ENCODE data around the gene WASHC2A. TPM values are rescaled to one million over a fixed set of nuclear protein-coding genes. Genes with fewer than 3 reads are reported as not detected.
"Not testable (repeated sequence)": the region's sequence is repeated elsewhere in the genome, so short reads cannot be mapped to it uniquely, and the experiment has no call there.

The WASHC2A gene
- total and polyA plus RNA-seq, 4 donors, result 16.2 to 58.3 (median 34.9) TPM

- not testable (repeated sequence) for H3K9me3 ChIP-seq (ENCODE audit: control insufficient read depth in 4 of 4, insufficient read depth in 3 of 4, low read length in 3 of 4); H3K27ac ChIP-seq (ENCODE audit: low read depth in 1 of 2, low read length in 1 of 2); ATAC-seq (ENCODE audit: insufficient read depth, low FRiP score); H3K27me3 ChIP-seq (ENCODE audit: control insufficient read depth in 3 of 3, insufficient read depth in 3 of 3, low read length in 2 of 3); H3K4me1 ChIP-seq (ENCODE audit: control insufficient read depth in 5 of 5, insufficient read depth in 5 of 5, low read length in 5 of 5); H3K36me3 ChIP-seq (ENCODE audit: control insufficient read depth in 4 of 4, insufficient read depth in 4 of 4, low read length in 4 of 4); H3K9ac ChIP-seq (ENCODE audit: insufficient read depth in 1 of 2, low read length in 2 of 2); H3K4me3 ChIP-seq
- peak; percentile 9 to 19 (median 14) for DNase-seq
- WGBS, 2 donors, result 43 to 46% methylated on average over 8 to 10 of the region's 10 CpGs
Measured at GRCh38 chr10:50143512-50144174, 75.9 kb downstream of the WASHC2A start.

- not testable (repeated sequence) for ATAC-seq (ENCODE audit: insufficient read depth, low FRiP score); H3K36me3 ChIP-seq (ENCODE audit: control insufficient read depth in 4 of 4, insufficient read depth in 4 of 4, low read length in 4 of 4); H3K9ac ChIP-seq (ENCODE audit: insufficient read depth in 1 of 2, low read length in 2 of 2); H3K4me3 ChIP-seq; DNase-seq; H3K27ac ChIP-seq (ENCODE audit: low read depth in 1 of 2, low read length in 1 of 2); H3K9me3 ChIP-seq (ENCODE audit: control insufficient read depth in 4 of 4, insufficient read depth in 3 of 4, low read length in 3 of 4); H3K4me1 ChIP-seq (ENCODE audit: control insufficient read depth in 5 of 5, insufficient read depth in 5 of 5, low read length in 5 of 5); H3K27me3 ChIP-seq (ENCODE audit: control insufficient read depth in 3 of 3, insufficient read depth in 3 of 3, low read length in 2 of 3)
- 0% methylated on average over 1 of the region's 1 CpG for WGBS, 2 donors
Measured at GRCh38 chr10:50145575-50145974, 77.8 kb downstream of the WASHC2A start.

- H3K4me1 ChIP-seq (ENCODE audit: control insufficient read depth in 5 of 5, insufficient read depth in 5 of 5, low read length in 5 of 5), result peaks cover 0 to 2% (median 0%) of the 10 kb centered on the region in 5 donors
- no peaks in the 10 kb centered on the region for H3K36me3 ChIP-seq (ENCODE audit: control insufficient read depth in 4 of 4, insufficient read depth in 4 of 4, low read length in 4 of 4)
- no peak overlapping the region for H3K9ac ChIP-seq (ENCODE audit: insufficient read depth in 1 of 2, low read length in 2 of 2)
- H3K27me3 ChIP-seq (ENCODE audit: control insufficient read depth in 3 of 3, insufficient read depth in 3 of 3, low read length in 2 of 3), result peaks cover 0 to 9% (median 0%) of the 10 kb centered on the region in 3 donors
- 2 to 3% methylated on average over 34 of the region's 34 CpGs for WGBS, 2 donors
- no peak overlapping the region for H3K4me3 ChIP-seq
- H3K27ac ChIP-seq (ENCODE audit: low read depth in 1 of 2, low read length in 1 of 2), result no peak overlapping the region
- no peak for TF ChIP-seq CTCF (IDR thresholded peaks at IDR 0.05; ENCODE audit: control extremely low read depth, extremely low read depth)
- peak; percentile 2 to 31 (median 23) for DNase-seq
- ATAC-seq (ENCODE audit: insufficient read depth, low FRiP score), result peak; percentile 27
- peaks cover 0 to 4% (median 0%) of the 10 kb centered on the region in 4 donors for H3K9me3 ChIP-seq (ENCODE audit: control insufficient read depth in 4 of 4, insufficient read depth in 3 of 4, low read length in 3 of 4)
Measured at GRCh38 chr10:50152792-50153272, 85.1 kb downstream of the WASHC2A start.

GRCh38 chr10:50157868-50158267, 90.1 kb downstream of the WASHC2A start:
- DNase-seq; H3K4me3 ChIP-seq; H3K9me3 ChIP-seq (ENCODE audit: control insufficient read depth in 4 of 4, insufficient read depth in 3 of 4, low read length in 3 of 4); H3K27me3 ChIP-seq (ENCODE audit: control insufficient read depth in 3 of 3, insufficient read depth in 3 of 3, low read length in 2 of 3); H3K4me1 ChIP-seq (ENCODE audit: control insufficient read depth in 5 of 5, insufficient read depth in 5 of 5, low read length in 5 of 5); H3K9ac ChIP-seq (ENCODE audit: insufficient read depth in 1 of 2, low read length in 2 of 2); H3K36me3 ChIP-seq (ENCODE audit: control insufficient read depth in 4 of 4, insufficient read depth in 4 of 4, low read length in 4 of 4); ATAC-seq (ENCODE audit: insufficient read depth, low FRiP score); H3K27ac ChIP-seq (ENCODE audit: low read depth in 1 of 2, low read length in 1 of 2): not testable (repeated sequence)

- not testable (repeated sequence) for H3K9ac ChIP-seq (ENCODE audit: insufficient read depth in 1 of 2, low read length in 2 of 2); H3K36me3 ChIP-seq (ENCODE audit: control insufficient read depth in 4 of 4, insufficient read depth in 4 of 4, low read length in 4 of 4); H3K4me1 ChIP-seq (ENCODE audit: control insufficient read depth in 5 of 5, insufficient read depth in 5 of 5, low read length in 5 of 5); H3K4me3 ChIP-seq; DNase-seq; H3K9me3 ChIP-seq (ENCODE audit: control insufficient read depth in 4 of 4, insufficient read depth in 3 of 4, low read length in 3 of 4); H3K27ac ChIP-seq (ENCODE audit: low read depth in 1 of 2, low read length in 1 of 2); H3K27me3 ChIP-seq (ENCODE audit: control insufficient read depth in 3 of 3, insufficient read depth in 3 of 3, low read length in 2 of 3)
- peak; percentile 27 for ATAC-seq (ENCODE audit: insufficient read depth, low FRiP score)
- 82 to 85% methylated on average over 2 of the region's 2 CpGs for WGBS, 2 donors
Measured at GRCh38 chr10:50159856-50160255, 92.1 kb downstream of the WASHC2A start.

- ATAC-seq (ENCODE audit: insufficient read depth, low FRiP score); H3K4me1 ChIP-seq (ENCODE audit: control insufficient read depth in 5 of 5, insufficient read depth in 5 of 5, low read length in 5 of 5); H3K9me3 ChIP-seq (ENCODE audit: control insufficient read depth in 4 of 4, insufficient read depth in 3 of 4, low read length in 3 of 4); H3K4me3 ChIP-seq; H3K27ac ChIP-seq (ENCODE audit: low read depth in 1 of 2, low read length in 1 of 2); H3K36me3 ChIP-seq (ENCODE audit: control insufficient read depth in 4 of 4, insufficient read depth in 4 of 4, low read length in 4 of 4); H3K9ac ChIP-seq (ENCODE audit: insufficient read depth in 1 of 2, low read length in 2 of 2); H3K27me3 ChIP-seq (ENCODE audit: control insufficient read depth in 3 of 3, insufficient read depth in 3 of 3, low read length in 2 of 3): not testable (repeated sequence)
- 64 to 65% methylated on average over 2 of the region's 2 CpGs for WGBS, 2 donors
- peak in 2 of 3 donors; percentile 34 to 35 for DNase-seq
Measured at GRCh38 chr10:50165038-50165437, 97.3 kb downstream of the WASHC2A start.

- ATAC-seq (ENCODE audit: insufficient read depth, low FRiP score) (peak; percentile 34), DNase-seq (peak in 1 of 3 donors; percentile 28)
- WGBS, 2 donors, result 79 to 83% methylated on average over 2 to 3 of the region's 3 CpGs
- not testable (repeated sequence) for H3K27ac ChIP-seq (ENCODE audit: low read depth in 1 of 2, low read length in 1 of 2); H3K9me3 ChIP-seq (ENCODE audit: control insufficient read depth in 4 of 4, insufficient read depth in 3 of 4, low read length in 3 of 4); H3K4me1 ChIP-seq (ENCODE audit: control insufficient read depth in 5 of 5, insufficient read depth in 5 of 5, low read length in 5 of 5); H3K4me3 ChIP-seq; H3K9ac ChIP-seq (ENCODE audit: insufficient read depth in 1 of 2, low read length in 2 of 2); H3K36me3 ChIP-seq (ENCODE audit: control insufficient read depth in 4 of 4, insufficient read depth in 4 of 4, low read length in 4 of 4); H3K27me3 ChIP-seq (ENCODE audit: control insufficient read depth in 3 of 3, insufficient read depth in 3 of 3, low read length in 2 of 3)
Measured at GRCh38 chr10:50167833-50168232, 100.1 kb downstream of the WASHC2A start.
